HG03095 (cell line): Measurements from ENCODE around the gene TIGD1.

Experiments
- ATAC-seq: cut with Tn5 transposase; IDR thresholded peaks from one replicate; pipeline ENCODE4 v1.9.1; 2021; ENCODE audit warnings: moderate library complexity; ENCODE audit not compliant: unreplicated experiment

TIGD1 gene

GRCh38 chr2:232502911-232503808 lies 47.2 kb downstream of the TIGD1 start:
- ATAC-seq: no peak

DNA sequence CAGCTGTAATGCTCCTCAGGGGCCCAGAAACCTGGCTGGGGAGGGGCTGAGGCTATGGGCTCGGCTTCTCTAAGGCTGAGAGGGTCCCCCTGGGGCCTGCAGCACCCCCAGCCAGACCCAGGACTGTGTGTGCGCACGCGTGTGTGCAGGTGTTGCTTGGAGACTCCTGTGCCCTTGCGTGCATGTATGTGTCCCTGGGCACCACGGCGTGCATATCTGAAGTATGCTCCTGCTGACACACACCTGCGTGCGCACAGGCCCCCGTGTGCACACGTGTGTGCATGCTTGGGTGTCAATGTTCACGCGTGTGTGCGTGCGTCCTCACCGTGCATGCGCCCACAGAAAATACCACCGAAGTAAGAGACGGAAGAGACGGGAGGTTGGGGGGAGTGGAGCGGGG lies 47.8 kb downstream of the TIGD1 start:
- no peak for ATAC-seq

- no peak for ATAC-seq
Measured at GRCh38 chr2:232501794-232502390, 48.5 kb downstream of the TIGD1 start.

- ATAC-seq: no peak
Measured at GRCh38 chr2:232501331-232501771, 49.0 kb downstream of the TIGD1 start.

DNA sequence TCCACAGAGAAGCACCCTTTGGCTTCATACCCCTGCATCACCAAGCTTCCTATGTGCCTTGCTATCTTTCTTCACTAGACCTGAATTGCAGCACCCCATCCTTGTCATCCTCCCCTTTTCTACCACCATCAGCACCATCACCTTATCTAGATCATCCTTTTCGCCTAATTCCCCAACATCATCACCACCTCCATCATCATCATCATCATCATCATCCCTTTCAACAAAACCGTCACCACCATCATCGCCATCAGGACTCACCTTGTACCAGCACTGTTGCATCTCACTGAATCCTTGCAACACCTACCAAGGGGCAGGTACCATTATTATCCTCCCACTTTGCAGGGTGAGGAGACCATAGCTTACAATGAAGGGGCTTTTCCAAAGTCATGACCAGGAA lies 51.9 kb downstream of the TIGD1 start:
- no peak for ATAC-seq
